GM18502 (cell line): Measurements from ENCODE around the gene CNPY1.

ENCODE experiments used
- ATAC-seq: cut with Tn5 transposase; IDR thresholded peaks from one replicate; pipeline ENCODE4 v1.9.1; 2021; ENCODE audit warnings: mild to moderate bottlenecking; ENCODE audit not compliant: unreplicated experiment, poor library complexity

Gene CNPY1

GRCh38 chr7:155516466-155516865, 29.9 kb downstream of the CNPY1 start:
- ATAC-seq, result no peak

DNA sequence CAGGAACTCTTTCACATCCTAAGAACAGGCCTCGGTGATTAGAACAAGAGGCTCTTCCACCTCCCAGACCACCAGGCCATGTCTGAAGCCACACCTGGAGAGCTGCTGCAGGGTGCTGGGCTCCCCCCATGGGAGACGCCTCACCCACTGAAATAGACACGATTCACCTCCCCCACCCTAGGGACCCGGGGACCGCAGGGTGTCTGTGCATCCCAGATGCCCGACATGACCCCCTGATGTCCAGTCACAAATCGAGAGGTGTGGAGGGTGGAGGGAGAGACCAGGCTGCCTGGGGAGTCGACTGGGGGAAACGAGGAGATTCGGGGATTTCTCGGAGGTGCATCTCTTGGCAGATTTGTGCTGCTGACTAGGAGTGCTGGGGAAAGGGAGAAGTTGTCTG, 31.0 kb downstream of the CNPY1 start:
- ATAC-seq, result no peak

DNA sequence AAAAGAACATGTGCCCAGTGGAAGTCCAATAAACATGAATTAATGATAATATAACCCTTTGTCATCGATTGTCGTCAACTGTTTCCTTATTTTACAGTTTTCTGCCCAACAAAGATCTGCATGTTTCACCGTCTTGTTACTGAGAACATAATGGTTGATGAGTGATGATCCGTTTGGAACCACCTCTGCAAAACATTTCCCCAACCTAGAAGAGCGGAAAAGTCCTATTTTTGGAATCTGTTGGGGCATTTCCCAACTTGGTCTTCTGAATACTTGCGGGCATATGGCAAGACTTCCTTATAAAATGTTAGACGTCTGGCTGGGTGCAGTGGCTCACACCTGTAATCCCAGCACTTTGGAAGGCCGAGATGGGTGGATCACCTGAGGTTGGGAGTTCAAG, 32.1 kb downstream of the CNPY1 start:
- no peak for ATAC-seq

- ATAC-seq, result no peak
These were observed 32.6 kb downstream of the CNPY1 start for GRCh38 chr7:155513543-155514285.

- ATAC-seq, result no peak
These were observed 34.0 kb downstream of the CNPY1 start for GRCh38 chr7:155512246-155512887.

GRCh38 chr7:155511702-155511996, 34.7 kb downstream of the CNPY1 start:
- no peak for ATAC-seq

- no peak for ATAC-seq
These were observed 35.2 kb downstream of the CNPY1 start for GRCh38 chr7:155510975-155511701.

GRCh38 chr7:155509725-155510551, 36.4 kb downstream of the CNPY1 start:
- ATAC-seq, result no peak

- ATAC-seq, result no peak
These were observed 37.0 kb downstream of the CNPY1 start for GRCh38 chr7:155509359-155509724.

GRCh38 chr7:155508376-155509358, 37.7 kb downstream of the CNPY1 start:
- no peak for ATAC-seq

GRCh38 chr7:155507576-155507975, 38.8 kb downstream of the CNPY1 start:
- ATAC-seq, result no peak

- no peak for ATAC-seq
These were observed 39.5 kb downstream of the CNPY1 start for GRCh38 chr7:155506854-155507337.

- ATAC-seq, result no peak
These were observed 41.0 kb downstream of the CNPY1 start for GRCh38 chr7:155505422-155505793.

DNA sequence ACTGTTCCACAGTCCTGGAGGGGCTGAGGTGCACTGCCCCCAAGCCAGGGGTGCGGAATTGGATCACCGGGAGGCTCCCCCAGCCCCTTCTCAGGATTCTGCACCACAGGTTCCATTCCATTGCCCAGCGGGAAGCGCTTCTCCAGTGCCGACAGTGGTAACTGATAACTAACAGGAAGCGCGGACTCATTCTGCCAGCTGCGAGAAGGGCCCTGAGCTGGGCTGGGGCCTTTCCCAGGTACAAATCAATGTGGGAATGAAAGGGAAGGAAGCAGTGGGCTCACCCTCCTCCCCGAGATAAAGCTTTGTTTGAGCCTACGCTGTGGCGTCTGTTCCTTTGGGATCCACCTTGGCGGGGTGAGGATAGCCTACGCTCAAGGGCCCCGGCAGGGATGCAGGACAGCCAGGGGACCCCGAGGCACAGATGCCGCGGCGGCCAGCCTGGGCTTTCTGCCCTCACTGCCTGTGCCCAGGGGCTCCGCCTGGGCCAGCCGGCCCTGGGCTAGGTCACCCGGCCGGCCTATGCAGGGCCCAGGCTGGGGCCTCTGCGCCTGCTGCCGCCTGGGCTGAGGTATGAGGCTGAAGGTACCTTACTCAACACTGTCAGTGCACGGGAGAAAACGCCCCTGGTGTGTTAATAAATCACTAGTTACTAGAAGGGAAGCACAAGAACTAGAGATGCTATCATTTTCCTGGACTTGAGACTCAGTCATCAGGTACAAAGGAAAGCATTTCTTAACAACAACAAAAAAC, 49.0 kb downstream of the CNPY1 start:
- ATAC-seq, result no peak

DNA sequence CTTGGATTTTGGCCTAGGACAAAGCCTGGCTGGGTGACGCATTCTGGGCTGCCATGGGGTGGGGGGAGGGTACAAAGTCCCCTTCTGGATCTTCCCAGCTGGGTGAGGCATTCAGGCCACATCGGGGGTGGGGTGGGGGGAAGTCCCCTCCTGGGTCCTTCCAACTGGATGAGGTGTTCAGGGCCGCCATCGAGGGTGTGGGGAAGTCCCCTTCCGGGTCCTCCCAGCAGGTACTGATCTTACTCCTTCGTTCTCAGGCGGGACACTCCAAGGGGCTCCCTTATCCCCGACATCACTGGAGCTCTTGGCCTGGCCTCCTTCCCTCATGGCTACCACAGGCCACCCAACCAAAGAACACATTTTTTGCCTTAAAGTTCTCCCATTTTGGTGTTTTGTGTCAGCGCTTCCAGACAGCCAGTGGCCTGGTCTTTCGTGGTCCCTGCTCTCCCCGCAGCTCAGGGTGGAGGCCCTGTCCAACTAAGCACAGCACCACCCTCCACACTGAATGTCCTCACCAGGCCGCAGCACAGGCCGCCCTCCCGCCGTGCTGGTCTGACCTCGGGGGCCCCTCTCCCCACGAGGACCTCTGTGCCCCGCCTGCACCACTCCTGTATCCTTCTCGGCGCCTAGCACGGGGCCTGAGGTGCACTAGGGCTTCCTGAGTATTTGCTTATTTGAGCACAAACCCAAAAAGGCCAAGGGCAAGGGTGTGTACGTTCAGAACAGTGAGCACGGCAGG, 49.9 kb downstream of the CNPY1 start:
- ATAC-seq, result no peak

DNA sequence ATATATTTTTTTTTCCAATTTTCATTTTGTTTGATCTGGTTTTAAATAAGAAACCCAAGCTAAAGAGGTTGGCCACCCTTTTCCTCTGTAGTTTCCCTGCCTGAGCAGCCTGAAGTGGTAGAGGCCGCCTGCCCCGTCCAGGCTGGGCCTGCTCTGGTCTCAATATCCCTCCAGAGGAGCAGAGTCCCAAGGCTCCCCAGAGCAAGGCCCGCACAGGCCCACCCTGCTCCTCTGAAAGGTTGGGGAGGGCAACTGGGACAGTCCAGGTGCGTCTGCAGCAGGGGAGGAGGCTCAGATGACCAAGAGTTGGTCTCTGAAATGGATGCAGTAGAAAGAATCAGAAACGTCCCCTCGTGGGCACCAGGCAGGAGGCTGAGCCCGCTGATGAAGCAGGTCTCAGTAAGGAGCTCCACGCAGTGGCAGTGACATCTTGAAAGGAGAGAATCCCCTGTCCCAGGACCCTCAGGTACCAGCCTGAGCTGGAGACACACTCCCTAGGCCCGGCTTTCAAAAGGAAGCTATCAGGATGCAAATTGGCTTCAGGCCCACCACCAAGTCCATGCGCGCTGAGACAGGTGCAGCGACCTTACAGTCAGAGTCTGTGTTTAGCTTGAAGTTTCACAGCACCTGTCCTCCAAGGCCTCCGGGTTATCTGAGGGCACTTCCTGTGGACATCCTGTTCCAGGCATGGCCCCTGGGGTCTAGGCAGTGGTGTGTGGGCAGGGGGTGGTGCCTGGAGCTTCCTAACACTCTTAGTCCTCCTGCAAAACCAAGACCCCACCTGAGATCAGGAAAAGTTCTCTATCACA, 50.7 kb downstream of the CNPY1 start:
- ATAC-seq, result no peak

GRCh38 chr7:155494551-155494950, 51.8 kb downstream of the CNPY1 start:
- ATAC-seq, result no peak
